Esophagus muscularis mucosa (tissue), 3 donors: ENCODE measurements around the gene NDUFS8.

Experiments
- CTCF ChIP-seq, 3 experiments: fragments of 200-600 bp in 2 of 3; fragments of 450-650 bp in 1 of 3; sonication (generic) in 2 of 3; IDR thresholded peaks; one replicate each; pipeline ENCODE4 v1.5.1; 2017 to 2019; ENCODE audit warnings: antibody characterized with exemption in 3 of 3, mild to moderate bottlenecking in 2 of 3, moderate library complexity in 1 of 3
- POLR2A ChIP-seq: fragments of 450-650 bp; IDR thresholded peaks from one replicate; pipeline ENCODE4 v1.6.1; 2017; ENCODE audit warnings: antibody characterized with exemption, moderate library complexity, mild to moderate bottlenecking, low read depth
- POLR2AphosphoS5 ChIP-seq, 2 donors: sonication (generic); formaldehyde crosslinking; IDR thresholded peaks; one replicate each; pipeline ENCODE4 v1.6.1; 2017; ENCODE audit warnings: antibody characterized with exemption in 2 of 2

DNA sequence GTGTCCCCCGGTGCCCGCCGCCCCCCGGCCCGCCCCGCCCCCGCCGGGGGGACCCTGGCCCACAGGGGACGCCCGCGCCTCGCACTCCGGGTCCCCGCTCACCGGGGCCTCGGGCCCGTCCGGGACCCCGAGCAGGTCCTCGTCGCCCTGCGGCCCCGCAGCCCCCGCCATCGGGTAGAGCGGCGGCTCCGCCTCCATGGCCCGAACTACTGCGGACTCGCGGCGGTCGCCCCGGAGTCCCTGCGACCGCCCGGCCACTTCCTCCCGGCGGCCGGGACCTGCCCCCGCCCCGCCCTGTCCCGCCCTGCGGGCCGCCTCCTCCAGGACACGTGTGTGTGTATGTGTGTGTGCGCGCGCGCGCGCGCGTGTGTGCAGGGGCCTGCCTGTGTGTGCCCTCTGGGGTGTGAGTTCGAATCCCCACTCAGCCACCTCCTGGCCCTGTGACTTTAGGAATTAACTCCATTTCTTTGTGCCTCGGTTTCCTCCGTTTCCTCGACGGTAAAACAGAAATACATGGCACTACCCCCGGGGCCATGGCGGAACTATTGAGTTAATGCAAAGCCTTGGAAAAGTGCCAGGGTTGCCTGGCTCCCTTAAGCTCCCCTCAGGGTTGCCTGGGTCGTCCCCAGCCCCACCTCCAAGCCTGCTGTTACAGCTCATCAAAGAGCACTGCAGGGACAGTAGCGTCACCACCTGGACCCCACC, 26.5 kb upstream of the NDUFS8 start, which contains the start of gene UNC93B1:
- no peak for TF ChIP-seq CTCF (IDR thresholded peaks at IDR 0.05)
- TF ChIP-seq POLR2A = peak; percentile 38
- TF ChIP-seq POLR2AphosphoS5 (IDR thresholded peaks at IDR 0.05) = peak; percentile 24 to 70
